IMR-90 (cell line): ENCODE measurements around the gene BRIP1. TPM values are rescaled to one million over a fixed set of nuclear protein-coding genes. Genes with fewer than 3 reads are reported as not detected.

Experiments used
- ATAC-seq: fragments of 200-7000 bp; cut with Tn5 transposase; 2 replicates; pipeline ENCODE4 v1.9.1; 2020; ENCODE audit warnings: low read depth, mild to moderate bottlenecking, moderate library complexity
- BruUV-seq: library from RNA; stranded (reverse); fragments of 400-500 nt; replicated peaks from 2 replicates; lab custom pipeline; 2021; lab: Mats Ljungman, UMichigan
- CTCF ChIA-PET: fragments of 300-600 bp; formaldehyde crosslinking; extraction: SDS; loops from one replicate; lab custom pipeline; 2021; ENCODE audit warnings: antibody characterized with exemption; lab: Yijun Ruan, JAX
- POLR2A ChIA-PET: fragments of 300-600 bp; sonication (Branson Sonifier 250); formaldehyde crosslinking; loops from one replicate; lab custom pipeline; 2022; ENCODE audit warnings: antibody characterized with exemption; ENCODE audit not compliant: unreplicated experiment; lab: Charles Lee
- DNase-seq: peaks from one replicate; pipeline ENCODE4 v3.0.0; 2013
- H2AFZ ChIP-seq: replicated peaks from 2 replicates; pipeline ENCODE3; 2013; ENCODE audit warnings: low read length, mild to moderate bottlenecking; ENCODE audit not compliant: poor library complexity
- H2AK5ac ChIP-seq: 2 replicates; pipeline ENCODE4 v1.6.1; 2013; ENCODE audit warnings: low read depth, low read length, inconsistent platforms
- H2AK9ac ChIP-seq: replicated peaks from 2 replicates; pipeline ENCODE3; 2013; ENCODE audit warnings: mild to moderate bottlenecking, low read depth, low read length, moderate library complexity; ENCODE audit not compliant: poor library complexity
- H2BK120ac ChIP-seq: 2 replicates; pipeline ENCODE4 v1.6.1; 2013; ENCODE audit warnings: low read depth, low read length, inconsistent platforms
- H2BK15ac ChIP-seq: 3 replicates; pipeline ENCODE4 v1.6.1; 2013; ENCODE audit warnings: low read depth, low read length, inconsistent platforms
- H2BK20ac ChIP-seq: 2 replicates; pipeline ENCODE4 v1.6.1; 2013; ENCODE audit warnings: low read depth, mild to moderate bottlenecking, inconsistent platforms, low read length, moderate library complexity
- H2BK5ac ChIP-seq: 2 replicates; pipeline ENCODE4 v1.6.1; 2013; ENCODE audit warnings: mild to moderate bottlenecking, low read depth, low read length, inconsistent platforms; ENCODE audit not compliant: poor library complexity, severe bottlenecking
- H3K14ac ChIP-seq: replicated peaks from 2 replicates; pipeline ENCODE4 v1.6.1; 2013; ENCODE audit warnings: low read depth, low read length, inconsistent platforms
- H3K18ac ChIP-seq: 2 replicates; pipeline ENCODE4 v1.6.1; 2013; ENCODE audit warnings: low read depth, low read length, control low read depth
- H3K23ac ChIP-seq: 2 replicates; pipeline ENCODE4 v1.6.1; 2013; ENCODE audit warnings: low read depth, low read length, inconsistent platforms
- H3K27ac ChIP-seq: 2 replicates; pipeline ENCODE4 v1.5.1; 2013; ENCODE audit warnings: mild to moderate bottlenecking, control low read depth, low read length; ENCODE audit not compliant: insufficient read depth
- H3K27me3 ChIP-seq: 2 replicates; pipeline ENCODE4 v1.6.1; 2013; ENCODE audit warnings: low read length; ENCODE audit not compliant: control insufficient read depth, insufficient read depth
- H3K36me3 ChIP-seq: 2 replicates; pipeline ENCODE4 v1.6.1; 2013; ENCODE audit warnings: low read length, mixed read lengths; ENCODE audit not compliant: control insufficient read depth, insufficient read depth
- H3K4ac ChIP-seq: 2 replicates; pipeline ENCODE4 v1.6.1; 2013; ENCODE audit warnings: low read depth, low read length, inconsistent platforms
- H3K4me1 ChIP-seq: 2 replicates; pipeline ENCODE4 v1.6.1; 2013; ENCODE audit warnings: low read length, mixed read lengths; ENCODE audit not compliant: control insufficient read depth, insufficient read depth
- H3K4me2 ChIP-seq: 2 replicates; pipeline ENCODE4 v1.6.1; 2013; ENCODE audit warnings: low read depth, mild to moderate bottlenecking, control low read depth, low read length, moderate library complexity
- H3K4me3 ChIP-seq: 2 replicates; pipeline ENCODE4 v1.5.1; 2013; ENCODE audit warnings: low read depth, mild to moderate bottlenecking, control low read depth, low read length, moderate library complexity; ENCODE audit not compliant: insufficient read depth
- H3K56ac ChIP-seq: 2 replicates; pipeline ENCODE4 v1.6.1; 2013; ENCODE audit warnings: low read length, inconsistent platforms; ENCODE audit not compliant: insufficient read depth; ENCODE audit errors: extremely low read depth
- H3K79me1 ChIP-seq, 2 experiments: 2 replicates each; pipeline ENCODE4 v1.6.1; 2013; ENCODE audit warnings: low read length in 2 of 2, inconsistent platforms in 1 of 2, low read depth in 1 of 2
- H3K9ac ChIP-seq: 2 replicates; pipeline ENCODE4 v1.6.1; 2013; ENCODE audit warnings: low read depth, low read length, control low read depth
- H3K9me1 ChIP-seq: 2 replicates; pipeline ENCODE4 v1.6.1; 2013; ENCODE audit warnings: low read length, inconsistent platforms; ENCODE audit not compliant: insufficient read depth
- H3K9me3 ChIP-seq: 2 replicates; pipeline ENCODE4 v1.6.1; 2013; ENCODE audit warnings: low read length; ENCODE audit not compliant: control insufficient read depth, insufficient read depth
- H4K20me1 ChIP-seq: 2 replicates; pipeline ENCODE4 v1.6.1; 2013; ENCODE audit warnings: low read length, inconsistent platforms; ENCODE audit not compliant: insufficient read depth
- H4K5ac ChIP-seq: 2 replicates; pipeline ENCODE4 v1.6.1; 2013; ENCODE audit warnings: mild to moderate bottlenecking, low read depth, low read length, control low read depth
- H4K8ac ChIP-seq, 2 experiments: 2 replicates each; pipeline ENCODE4 v1.6.1; 2013; ENCODE audit warnings: low read depth in 2 of 2, low read length in 2 of 2, control low read depth in 1 of 2, inconsistent platforms in 1 of 2
- H4K91ac ChIP-seq: 2 replicates; pipeline ENCODE4 v1.6.1; 2013; ENCODE audit warnings: low read depth, low read length, inconsistent platforms; ENCODE audit not compliant: insufficient read depth
- BHLHE40 ChIP-seq: fragments of 150-350 bp; IDR thresholded peaks from 2 replicates; pipeline ENCODE4 v1.6.1; 2016; ENCODE audit warnings: mild to moderate bottlenecking, low read depth, low read length
- CEBPB ChIP-seq: IDR thresholded peaks from 2 replicates; pipeline ENCODE4 v1.6.1; 2012; ENCODE audit warnings: low read depth, low read length, improper control_type of control experiment
- CHD1 ChIP-seq: IDR thresholded peaks from 2 replicates; pipeline ENCODE4 v1.6.1; 2012; ENCODE audit warnings: low read depth, low read length, improper control_type of control experiment
- FOS ChIP-seq: fragments of 150-350 bp; IDR thresholded peaks from 2 replicates; pipeline ENCODE4 v1.6.1; 2016; ENCODE audit warnings: low read depth, low read length
- MAFK ChIP-seq: IDR thresholded peaks from 2 replicates; pipeline ENCODE4 v1.6.1; 2012; ENCODE audit warnings: low read depth, low read length, improper control_type of control experiment
- MAZ ChIP-seq: IDR thresholded peaks from 2 replicates; pipeline ENCODE4 v1.6.1; 2012; ENCODE audit warnings: low read depth, mild to moderate bottlenecking, low read length, improper control_type of control experiment, moderate library complexity, borderline replicate concordance
- MXI1 ChIP-seq: IDR thresholded peaks from 2 replicates; pipeline ENCODE4 v1.6.1; 2012; ENCODE audit warnings: low read depth, mild to moderate bottlenecking, low read length, moderate library complexity, borderline replicate concordance
- NFE2L2 ChIP-seq: fragments of 150-350 bp; IDR thresholded peaks from 2 replicates; pipeline ENCODE4 v1.6.1; 2016; ENCODE audit warnings: low read depth, mild to moderate bottlenecking, low read length
- POLR2A ChIP-seq: IDR thresholded peaks from 2 replicates; pipeline ENCODE4 v1.6.1; 2012; ENCODE audit warnings: mild to moderate bottlenecking, low read depth, low read length
- RAD21 ChIP-seq: IDR thresholded peaks from 2 replicates; pipeline ENCODE4 v1.6.1; 2012; ENCODE audit warnings: low read length, improper control_type of control experiment
- RCOR1 ChIP-seq: IDR thresholded peaks from 2 replicates; pipeline ENCODE4 v1.6.1; 2012; ENCODE audit warnings: mild to moderate bottlenecking, low read length, improper control_type of control experiment; ENCODE audit not compliant: insufficient replicate concordance
- RFX5 ChIP-seq: IDR thresholded peaks from 2 replicates; pipeline ENCODE4 v1.8.0; 2012; ENCODE audit warnings: low read depth, mild to moderate bottlenecking, low read length, moderate library complexity
- SMC3 ChIP-seq: fragments of 150-350 bp; IDR thresholded peaks from 2 replicates; pipeline ENCODE4 v1.6.1; 2016; ENCODE audit warnings: low read depth, mild to moderate bottlenecking, antibody characterized with exemption, low read length, moderate library complexity
- WGBS, 2 experiments: methylation state at CpG; one replicate each; pipeline versions ENCODE4 v1.1.5 to v1.1.7; 2013; ENCODE audit warnings: missing lambda C conversion rate in 2 of 2; ENCODE audit not compliant: insufficient read length in 1 of 2; ENCODE audit errors: extremely low coverage in 2 of 2; 5-methylcytosine and 5-hydroxymethylcytosine counted together
- dilution Hi-C: fragments of 300-500 bp; cut with HindIII; formaldehyde crosslinking; loops from one replicate; pipeline ENCODE4 v1.14.3; 2018; ENCODE audit warnings: low sequenced_read_pairs; ENCODE audit not compliant: unreplicated experiment
- in situ Hi-C: fragments of 300-500 bp; cut with MboI; formaldehyde crosslinking; loops from 3 replicates; pipeline ENCODE4 v1.14.3; 2019; ENCODE audit warnings: low sequenced_read_pairs, inconsistent platforms, mixed read lengths
- intact Hi-C: fragments of 100-400 bp; cut with micrococcal nuclease; formaldehyde crosslinking; loops from 2 replicates; pipeline ENCODE4 v1.10.0; 2022
- polyA plus RNA-seq, 3 experiments: library from polyadenylated mRNA; depleted of rRNA; stranded (reverse); fragments of >200 nt; gene quantifications; 2 replicates each; pipeline ENCODE4 v1.2.3, GENCODE V29; 2012; ENCODE audit warnings: low replicate concordance in 1 of 3
- total RNA-seq: library from RNA; depleted of rRNA; stranded (reverse); fragments of >200 nt; gene quantifications from 2 replicates; pipeline ENCODE4 v1.2.3, GENCODE V29; 2012
- TF ChIP-seq, protein P1 (sequence below): fragments of 150-350 bp; IDR thresholded peaks from 2 replicates; pipeline ENCODE4 v1.6.1; 2016; ENCODE audit warnings: low read depth, mild to moderate bottlenecking, low read length, moderate library complexity, borderline replicate concordance
- TF ChIP-seq, protein P2 (sequence below): fragments of 150-350 bp; IDR thresholded peaks from 2 replicates; pipeline ENCODE4 v1.6.1; 2017; ENCODE audit warnings: mild to moderate bottlenecking, antibody characterized with exemption, low read length, low read depth
- TF ChIP-seq, protein P3 (sequence below): conservative IDR thresholded peaks from 2 replicates; pipeline ENCODE4 v1.5.1; 2012; ENCODE audit warnings: mild to moderate bottlenecking, low read depth, low read length, improper control_type of control experiment

The BRIP1 gene
- total and polyA plus RNA-seq, 2 of the 4 experiments (the other 2 are of a cell fraction): 6.1 to 19.7 TPM

DNA sequence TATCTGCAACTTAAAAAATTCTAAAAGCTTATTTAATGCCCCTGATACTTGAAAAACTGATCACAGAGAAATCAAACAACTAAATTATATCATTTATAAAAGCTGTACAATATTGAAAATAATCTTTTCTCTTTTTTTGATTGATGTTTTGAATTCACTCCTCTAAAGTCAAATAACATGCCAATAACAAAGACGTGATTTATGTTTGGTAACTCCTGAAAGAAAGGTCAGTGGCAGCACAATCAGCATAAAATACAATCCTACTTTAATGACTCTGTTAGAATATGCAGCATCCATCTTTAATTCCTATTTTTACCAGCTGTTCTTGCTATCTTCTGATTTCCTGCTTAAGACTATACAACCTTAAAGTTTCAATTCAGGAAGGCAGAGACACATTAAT, 221.6 kb downstream of the BRIP1 start:
- no peak for DNase-seq
- intact Hi-C loops (no loop called here), in situ Hi-C loops (loop anchor here (25.0 kb wide), 1 partner anchor 421 kb away; the partner anchor contains the start of gene MED13), dilution Hi-C loops (no loop called here)
- Histone ChIP-seq H3K23ac (no peak overlapping the region), H4K20me1 (no peaks in the 10 kb centered on the region), H2BK20ac (no peak overlapping the region), H3K4me2 (no peak overlapping the region), H2AK9ac (no peak overlapping the region), H3K4me1 (peaks cover 1% of the 10 kb centered on the region; the same call in 1 of the 2 replicates), H3K27ac (no peak overlapping the region), H3K79me1 (no peaks in the 10 kb centered on the region), H3K9me3 (peaks cover 3% of the 10 kb centered on the region; the same call in 1 of the 2 replicates), H3K9me1 (no peaks in the 10 kb centered on the region; the same call in 1 of the 2 replicates), H3K4me3 (no peak overlapping the region), H2AFZ (no peak overlapping the region), H4K5ac (no peak overlapping the region), H3K36me3 (no peaks in the 10 kb centered on the region), H3K27me3 (no peaks in the 10 kb centered on the region), H3K18ac (no peak overlapping the region), H4K91ac (no peak overlapping the region), H2BK120ac (no peak overlapping the region), H2AK5ac (no peak overlapping the region), H2BK15ac (no peak overlapping the region), H4K8ac (no peak overlapping the region), H3K4ac (no peak overlapping the region), H3K14ac (no peak overlapping the region), H3K56ac (no peak overlapping the region), H3K9ac (no peak overlapping the region), H2BK5ac (no peak overlapping the region)
- no CpG with 5 or more reads among the region's 1 CpG for WGBS, 2 experiments
- TF ChIP-seq, protein P1, sequence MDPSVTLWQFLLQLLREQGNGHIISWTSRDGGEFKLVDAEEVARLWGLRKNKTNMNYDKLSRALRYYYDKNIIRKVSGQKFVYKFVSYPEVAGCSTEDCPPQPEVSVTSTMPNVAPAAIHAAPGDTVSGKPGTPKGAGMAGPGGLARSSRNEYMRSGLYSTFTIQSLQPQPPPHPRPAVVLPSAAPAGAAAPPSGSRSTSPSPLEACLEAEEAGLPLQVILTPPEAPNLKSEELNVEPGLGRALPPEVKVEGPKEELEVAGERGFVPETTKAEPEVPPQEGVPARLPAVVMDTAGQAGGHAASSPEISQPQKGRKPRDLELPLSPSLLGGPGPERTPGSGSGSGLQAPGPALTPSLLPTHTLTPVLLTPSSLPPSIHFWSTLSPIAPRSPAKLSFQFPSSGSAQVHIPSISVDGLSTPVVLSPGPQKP: no peak
- TF ChIP-seq RAD21: no peak
- no peak for TF ChIP-seq CHD1
- TF ChIP-seq FOS: no peak
- TF ChIP-seq RFX5: no peak
- TF ChIP-seq RCOR1: no peak
- TF ChIP-seq SMC3: no peak
- TF ChIP-seq CEBPB: no peak
- no peak for TF ChIP-seq MAZ
- no peak for TF ChIP-seq MXI1
- TF ChIP-seq, protein P2, sequence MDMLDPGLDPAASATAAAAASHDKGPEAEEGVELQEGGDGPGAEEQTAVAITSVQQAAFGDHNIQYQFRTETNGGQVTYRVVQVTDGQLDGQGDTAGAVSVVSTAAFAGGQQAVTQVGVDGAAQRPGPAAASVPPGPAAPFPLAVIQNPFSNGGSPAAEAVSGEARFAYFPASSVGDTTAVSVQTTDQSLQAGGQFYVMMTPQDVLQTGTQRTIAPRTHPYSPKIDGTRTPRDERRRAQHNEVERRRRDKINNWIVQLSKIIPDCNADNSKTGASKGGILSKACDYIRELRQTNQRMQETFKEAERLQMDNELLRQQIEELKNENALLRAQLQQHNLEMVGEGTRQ: no peak
- no peak for TF ChIP-seq BHLHE40
- TF ChIP-seq POLR2A: no peak
- TF ChIP-seq, protein P3, sequence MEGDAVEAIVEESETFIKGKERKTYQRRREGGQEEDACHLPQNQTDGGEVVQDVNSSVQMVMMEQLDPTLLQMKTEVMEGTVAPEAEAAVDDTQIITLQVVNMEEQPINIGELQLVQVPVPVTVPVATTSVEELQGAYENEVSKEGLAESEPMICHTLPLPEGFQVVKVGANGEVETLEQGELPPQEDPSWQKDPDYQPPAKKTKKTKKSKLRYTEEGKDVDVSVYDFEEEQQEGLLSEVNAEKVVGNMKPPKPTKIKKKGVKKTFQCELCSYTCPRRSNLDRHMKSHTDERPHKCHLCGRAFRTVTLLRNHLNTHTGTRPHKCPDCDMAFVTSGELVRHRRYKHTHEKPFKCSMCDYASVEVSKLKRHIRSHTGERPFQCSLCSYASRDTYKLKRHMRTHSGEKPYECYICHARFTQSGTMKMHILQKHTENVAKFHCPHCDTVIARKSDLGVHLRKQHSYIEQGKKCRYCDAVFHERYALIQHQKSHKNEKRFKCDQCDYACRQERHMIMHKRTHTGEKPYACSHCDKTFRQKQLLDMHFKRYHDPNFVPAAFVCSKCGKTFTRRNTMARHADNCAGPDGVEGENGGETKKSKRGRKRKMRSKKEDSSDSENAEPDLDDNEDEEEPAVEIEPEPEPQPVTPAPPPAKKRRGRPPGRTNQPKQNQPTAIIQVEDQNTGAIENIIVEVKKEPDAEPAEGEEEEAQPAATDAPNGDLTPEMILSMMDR: no peak
- TF ChIP-seq NFE2L2: no peak
- no peak for TF ChIP-seq MAFK
- ATAC-seq: no peak
- POLR2A ChIA-PET: no interaction called here
- BruUV-seq: no TSS peak
- CTCF ChIA-PET: interaction anchor here (0.6 kb wide), 1 partner anchor 61 kb away, joined by 5 read pairs; no protein-coding TSS in a partner anchor
